Activated CD8-positive, alpha-beta T cell treated with anti-CD3 and anti-CD28 coated beads, Interleukin-2, amount 10 ng/mL, durations not matched to agents 7 days and 5 days (primary cell): ENCODE measurements around the gene SEZ6L2. TPM values are rescaled to one million over a fixed set of nuclear protein-coding genes. Genes with fewer than 3 reads are reported as not detected.

ENCODE experiments used
- ATAC-seq: fragments of 150-1000 bp; cut with Tn5 transposase; one replicate; pipeline ENCODE4 v1.10.0; 2021; ENCODE audit warnings: moderate library complexity
- CTCF ChIA-PET: fragments of 350-600 bp; sonication (Branson Sonifier 250); formaldehyde crosslinking; loops from one replicate; lab custom pipeline; 2021; ENCODE audit warnings: antibody characterized with exemption; lab: Charles Lee
- POLR2A ChIA-PET: fragments of 350-600 bp; sonication (Branson Sonifier 250); formaldehyde crosslinking; loops from one replicate; lab custom pipeline; 2021; ENCODE audit warnings: antibody characterized with exemption; lab: Charles Lee
- DNase-seq: peaks from one replicate; pipeline ENCODE4 v3.0.0-alpha.2; 2020
- H3K27ac Mint-ChIP-seq: one replicate; pipeline ENCODE4 v1.8.0; 2021; ENCODE audit warnings: mild to moderate bottlenecking, mixed read lengths
- H3K27me3 Mint-ChIP-seq: one replicate; pipeline ENCODE4 v1.8.0; 2021; ENCODE audit warnings: low read depth, mixed read lengths
- H3K36me3 Mint-ChIP-seq: one replicate; pipeline ENCODE4 v1.8.0; 2021; ENCODE audit warnings: low read depth, mixed read lengths
- H3K4me1 Mint-ChIP-seq: one replicate; pipeline ENCODE4 v1.8.0; 2021; ENCODE audit warnings: low read depth, mixed read lengths
- H3K4me3 Mint-ChIP-seq: one replicate; pipeline ENCODE4 v1.8.0; 2021; ENCODE audit warnings: mild to moderate bottlenecking, mixed read lengths
- H3K9me3 Mint-ChIP-seq: one replicate; pipeline ENCODE4 v1.8.0; 2022; ENCODE audit warnings: mixed read lengths; ENCODE audit not compliant: insufficient read depth
- total RNA-seq, 2 experiments: library from RNA; stranded (reverse); gene quantifications; one replicate each; pipeline ENCODE4 v1.2.3, GENCODE V29; 2021

The SEZ6L2 gene
- total RNA-seq, 2 experiments from 2014 or later: not detected

GRCh38 chr16:29848420-29849297, 50.7 kb downstream of the SEZ6L2 start:
- Mint-ChIP-seq H3K27ac (no peak overlapping the region), H3K36me3 (peaks cover 32% of the 10 kb centered on the region), H3K27me3 (no peaks in the 10 kb centered on the region), H3K9me3 (no peaks in the 10 kb centered on the region), H3K4me3 (no peak overlapping the region), H3K4me1 (peaks cover 6% of the 10 kb centered on the region)
- ChIA-PET POLR2A (interaction anchor here (0.7 to 1.9 kb wide), 8 partner anchors 8 to 179 kb away, joined by 3 to 12 read pairs (median 3); partner anchors contain the start of genes MAZ and MVP), CTCF (interaction anchor here (0.6 to 5.2 kb wide), 54 partner anchors 9 to 207 kb away, joined by 3 to 106 read pairs (median 4); partner anchors contain the start of genes CDIPT, KIF22, MVP and PAGR1)
- ATAC-seq (peak; percentile 95), DNase-seq (peak; percentile 87)

GRCh38 chr16:29845656-29846055, 53.7 kb downstream of the SEZ6L2 start:
- no peak overlapping the region for H3K4me3 Mint-ChIP-seq
- H3K4me1 Mint-ChIP-seq: peaks cover 6% of the 10 kb centered on the region
- ChIA-PET POLR2A (no interaction called here), CTCF (interaction anchor here (1.6 to 4.1 kb wide), 2 partner anchors 26 to 38 kb away, joined by 3 to 106 read pairs; partner anchors contain the start of genes MVP and PAGR1)
- no peak for ATAC-seq
- no peaks in the 10 kb centered on the region for H3K27me3 Mint-ChIP-seq
- H3K36me3 Mint-ChIP-seq: peaks cover 42% of the 10 kb centered on the region
- DNase-seq: no peak
- H3K27ac Mint-ChIP-seq: no peak overlapping the region
- H3K9me3 Mint-ChIP-seq: no peaks in the 10 kb centered on the region

GRCh38 chr16:29844575-29845331, 54.6 kb downstream of the SEZ6L2 start:
- Mint-ChIP-seq H3K4me3 (no peak overlapping the region), H3K27ac (no peak overlapping the region), H3K27me3 (no peaks in the 10 kb centered on the region), H3K36me3 (peaks cover 42% of the 10 kb centered on the region), H3K4me1 (peaks cover 6% of the 10 kb centered on the region), H3K9me3 (no peaks in the 10 kb centered on the region)
- ChIA-PET POLR2A (interaction anchor here (0.6 to 1.7 kb wide), 2 partner anchors 10 to 11 kb away, joined by 3 to 4 read pairs; no protein-coding TSS in a partner anchor), CTCF (interaction anchor here (1.6 kb wide), 1 partner anchor 37 kb away, joined by 3 read pairs; no protein-coding TSS in a partner anchor)
- no peak for ATAC-seq
- DNase-seq: no peak

- ATAC-seq (no peak), DNase-seq (no peak)
- POLR2A ChIA-PET: interaction anchor here (1.7 kb wide), 1 partner anchor 12 kb away, joined by 4 read pairs; no protein-coding TSS in a partner anchor
Measured at GRCh38 chr16:29843931-29844330, 55.4 kb downstream of the SEZ6L2 start.

GRCh38 chr16:29842732-29843346, 56.5 kb downstream of the SEZ6L2 start:
- peaks cover 40% of the 10 kb centered on the region for H3K36me3 Mint-ChIP-seq
- no peaks in the 10 kb centered on the region for H3K4me1 Mint-ChIP-seq
- peak overlapping the region; percentile 25 for H3K27ac Mint-ChIP-seq
- no peak overlapping the region for H3K4me3 Mint-ChIP-seq
- POLR2A ChIA-PET: interaction anchor here (0.6 kb wide), 1 partner anchor 27 kb away, joined by 4 read pairs; the partner anchor contains the start of gene PAGR1
- CTCF ChIA-PET: interaction anchor here (0.6 to 1.7 kb wide), 4 partner anchors 9 to 27 kb away, joined by 3 to 6 read pairs (median 4); partner anchors contain the start of gene PAGR1
- DNase-seq: no peak
- no peaks in the 10 kb centered on the region for H3K9me3 Mint-ChIP-seq
- no peak for ATAC-seq
- H3K27me3 Mint-ChIP-seq: no peaks in the 10 kb centered on the region

More at GRCh38 chr16:29843931-29844330, 55.4 kb downstream of the SEZ6L2 start:
- CTCF ChIA-PET: interaction anchor here (1.4 to 1.7 kb wide), 2 partner anchors 10 to 18 kb away, joined by 4 to 6 read pairs; no protein-coding TSS in a partner anchor
- peaks cover 44% of the 10 kb centered on the region for H3K36me3 Mint-ChIP-seq
- H3K4me3 Mint-ChIP-seq: no peak overlapping the region
- no peaks in the 10 kb centered on the region for H3K27me3 Mint-ChIP-seq
- H3K4me1 Mint-ChIP-seq: peaks cover 6% of the 10 kb centered on the region
- no peak overlapping the region for H3K27ac Mint-ChIP-seq
- no peaks in the 10 kb centered on the region for H3K9me3 Mint-ChIP-seq

- ATAC-seq: no peak
- Mint-ChIP-seq H3K4me1 (no peaks in the 10 kb centered on the region), H3K27ac (no peak overlapping the region), H3K27me3 (no peaks in the 10 kb centered on the region), H3K9me3 (no peaks in the 10 kb centered on the region), H3K36me3 (peaks cover 43% of the 10 kb centered on the region), H3K4me3 (no peak overlapping the region)
- no peak for DNase-seq
- POLR2A ChIA-PET: no interaction called here
- CTCF ChIA-PET: interaction anchor here (0.9 kb wide), 1 partner anchor 34 kb away, joined by 3 read pairs; no protein-coding TSS in a partner anchor
Measured at GRCh38 chr16:29841631-29842030, 57.7 kb downstream of the SEZ6L2 start.

GRCh38 chr16:29840240-29840639, 59.1 kb downstream of the SEZ6L2 start:
- H3K27me3 Mint-ChIP-seq: no peaks in the 10 kb centered on the region
- H3K4me1 Mint-ChIP-seq: no peaks in the 10 kb centered on the region
- H3K9me3 Mint-ChIP-seq: no peaks in the 10 kb centered on the region
- H3K27ac Mint-ChIP-seq: peak overlapping the region; percentile 65
- POLR2A ChIA-PET: no interaction called here
- DNase-seq (no peak), ATAC-seq (no peak)
- H3K4me3 Mint-ChIP-seq: no peak overlapping the region
- CTCF ChIA-PET: interaction anchor here (1.0 to 3.3 kb wide), 2 partner anchors 8 to 23 kb away, joined by 3 to 20 read pairs; no protein-coding TSS in a partner anchor
- H3K36me3 Mint-ChIP-seq: peaks cover 49% of the 10 kb centered on the region

- Mint-ChIP-seq H3K4me3 (no peak overlapping the region), H3K27me3 (no peaks in the 10 kb centered on the region), H3K36me3 (peaks cover 48% of the 10 kb centered on the region), H3K9me3 (no peaks in the 10 kb centered on the region), H3K4me1 (no peaks in the 10 kb centered on the region), H3K27ac (no peak overlapping the region)
- ATAC-seq: no peak
- CTCF ChIA-PET: interaction anchor here (3.3 kb wide), 1 partner anchor 9 kb away, joined by 20 read pairs; no protein-coding TSS in a partner anchor
- POLR2A ChIA-PET: interaction anchor here (2.1 kb wide), 1 partner anchor 12 kb away, joined by 7 read pairs; no protein-coding TSS in a partner anchor
- no peak for DNase-seq
Measured at GRCh38 chr16:29839822-29840221, 59.5 kb downstream of the SEZ6L2 start.

GRCh38 chr16:29837841-29838240, 61.5 kb downstream of the SEZ6L2 start:
- no peak for DNase-seq
- Mint-ChIP-seq H3K4me3 (no peak overlapping the region), H3K36me3 (peaks cover 52% of the 10 kb centered on the region), H3K4me1 (no peaks in the 10 kb centered on the region), H3K27me3 (no peaks in the 10 kb centered on the region), H3K9me3 (no peaks in the 10 kb centered on the region), H3K27ac (no peak overlapping the region)
- CTCF ChIA-PET: interaction anchor here (3.3 kb wide), 1 partner anchor 11 kb away, joined by 20 read pairs; no protein-coding TSS in a partner anchor
- no peak for ATAC-seq
- POLR2A ChIA-PET: interaction anchor here (2.1 kb wide), 1 partner anchor 10 kb away, joined by 7 read pairs; no protein-coding TSS in a partner anchor

- H3K27me3 Mint-ChIP-seq: no peaks in the 10 kb centered on the region
- H3K36me3 Mint-ChIP-seq: peaks cover 53% of the 10 kb centered on the region
- ChIA-PET CTCF (no interaction called here), POLR2A (no interaction called here)
- no peaks in the 10 kb centered on the region for H3K9me3 Mint-ChIP-seq
- no peak overlapping the region for H3K4me3 Mint-ChIP-seq
- no peaks in the 10 kb centered on the region for H3K4me1 Mint-ChIP-seq
- no peak overlapping the region for H3K27ac Mint-ChIP-seq
- DNase-seq: no peak
- no peak for ATAC-seq
Measured at GRCh38 chr16:29836623-29837022, 62.7 kb downstream of the SEZ6L2 start.

- ChIA-PET CTCF (no interaction called here), POLR2A (no interaction called here)
- no peak for DNase-seq
- Mint-ChIP-seq H3K27me3 (no peaks in the 10 kb centered on the region), H3K4me3 (no peak overlapping the region), H3K4me1 (no peaks in the 10 kb centered on the region), H3K9me3 (no peaks in the 10 kb centered on the region), H3K36me3 (peaks cover 57% of the 10 kb centered on the region), H3K27ac (no peak overlapping the region)
- ATAC-seq: no peak
Measured at GRCh38 chr16:29835926-29836325, 63.4 kb downstream of the SEZ6L2 start.
